22Rv1 (cell line): ENCODE results near the gene PON2.

ENCODE experiments used
- H3K27ac ChIP-seq: fragments of 450-650 bp; 2 replicates; pipeline ENCODE4 v1.5.1; 2017
- CTCF ChIP-seq: fragments of 450-650 bp; IDR thresholded peaks from 2 replicates; pipeline ENCODE4 v1.5.1; 2017; ENCODE audit warnings: mild to moderate bottlenecking
- ZFX ChIP-seq: fragments of 450-650 bp; IDR thresholded peaks from 2 replicates; pipeline ENCODE4 v1.6.1; 2017; ENCODE audit warnings: antibody characterized with exemption, borderline replicate concordance

PON2 gene

GRCh38 chr7:95434557-95435421, at the start of gene PON2:
Gene PON2, minus strand, starts transcription at chr7:95435028. Its CDS starts 77 bp downstream, at chr7:95434951.
- TF ChIP-seq CTCF (0 out of 2 replicates have a peak, but pooled peaks have one; percentile 9), ZFX (no peak)
- peak within 1 kb of the TSS; percentile 79 for H3K27ac ChIP-seq

- H3K27ac ChIP-seq = no peak overlapping the region
- TF ChIP-seq ZFX (no peak), CTCF (no peak)
Observed at GRCh38 chr7:95482424-95482823, 47.6 kb upstream of the PON2 start.

GRCh38 chr7:95481271-95482165, 46.7 kb upstream of the PON2 start:
- TF ChIP-seq CTCF (no peak), ZFX (no peak)
- no peak overlapping the region for H3K27ac ChIP-seq

GRCh38 chr7:95479992-95480624, 45.3 kb upstream of the PON2 start:
- TF ChIP-seq CTCF (no peak), ZFX (no peak)
- no peak overlapping the region for H3K27ac ChIP-seq

GRCh38 chr7:95478272-95479037, 43.6 kb upstream of the PON2 start:
- no peak overlapping the region for H3K27ac ChIP-seq
- no peak for TF ChIP-seq ZFX
- peak; percentile 79 for TF ChIP-seq CTCF

GRCh38 chr7:95476904-95477594, 42.2 kb upstream of the PON2 start:
- TF ChIP-seq CTCF (peak; percentile 90), ZFX (no peak)

More at GRCh38 chr7:95476904-95477594, 42.2 kb upstream of the PON2 start:
- peak overlapping the region; percentile 11; the same call in 1 of the 2 replicates for H3K27ac ChIP-seq
